ENCODE measurements around the gene TSFM.

Gene TSFM

GRCh38 chr12:57740656-57741412 is 41.8 kb upstream of the TSFM start:
- ATAC-seq (replicated peaks; ENCODE audit: extremely low read depth, poor library complexity, severe bottlenecking), result peak; percentile 70
- H3K4me3 Mint-ChIP-seq, result peak overlapping the region; percentile 83
- H3K4me1 Mint-ChIP-seq, result peaks cover 60% of the 10 kb centered on the region
- peaks cover 33% of the 10 kb centered on the region for H3K36me3 Mint-ChIP-seq (ENCODE audit: insufficient read depth)
- H3K27me3 Mint-ChIP-seq, result no peaks in the 10 kb centered on the region
- no peaks in the 10 kb centered on the region for H3K9me3 Mint-ChIP-seq
- DNase-seq (ENCODE audit: low spot score in 2 of 2), result peak; percentile 60 to 81
- H3K27ac Mint-ChIP-seq (ENCODE audit: low read depth), result peak overlapping the region; percentile 88

GRCh38 chr12:57741413-57741789 is 41.2 kb upstream of the TSFM start:
- DNase-seq (ENCODE audit: low spot score in 2 of 2), result no peak
- ATAC-seq (replicated peaks; ENCODE audit: extremely low read depth, poor library complexity, severe bottlenecking), result no peak
- H3K4me1 Mint-ChIP-seq, result peaks cover 63% of the 10 kb centered on the region
- peaks cover 32% of the 10 kb centered on the region for H3K36me3 Mint-ChIP-seq (ENCODE audit: insufficient read depth)
- peak overlapping the region; percentile 88 for H3K27ac Mint-ChIP-seq (ENCODE audit: low read depth)
- peak overlapping the region; percentile 83 for H3K4me3 Mint-ChIP-seq
- no peaks in the 10 kb centered on the region for H3K27me3 Mint-ChIP-seq
- H3K9me3 Mint-ChIP-seq, result no peaks in the 10 kb centered on the region

GRCh38 chr12:57741844-57742738 is 40.5 kb upstream of the TSFM start:
- Mint-ChIP-seq H3K27me3 (no peaks in the 10 kb centered on the region), H3K9me3 (no peaks in the 10 kb centered on the region), H3K36me3 (ENCODE audit: insufficient read depth) (peaks cover 35% of the 10 kb centered on the region), H3K4me3 (peak overlapping the region; percentile 83), H3K27ac (ENCODE audit: low read depth) (peak overlapping the region; percentile 88), H3K4me1 (peaks cover 59% of the 10 kb centered on the region)
- peak; percentile 54 to 64 for DNase-seq (ENCODE audit: low spot score in 2 of 2)
- ATAC-seq (replicated peaks; ENCODE audit: extremely low read depth, poor library complexity, severe bottlenecking), result peak; percentile 52

GRCh38 chr12:57743769-57744168 is 38.8 kb upstream of the TSFM start:
- Mint-ChIP-seq H3K36me3 (ENCODE audit: insufficient read depth) (peaks cover 46% of the 10 kb centered on the region), H3K27me3 (no peaks in the 10 kb centered on the region), H3K9me3 (no peaks in the 10 kb centered on the region), H3K27ac (ENCODE audit: low read depth) (peak overlapping the region; percentile 91), H3K4me1 (peaks cover 58% of the 10 kb centered on the region), H3K4me3 (peak overlapping the region; percentile 86)
- DNase-seq (ENCODE audit: low spot score in 2 of 2) (no peak), ATAC-seq (replicated peaks; ENCODE audit: extremely low read depth, poor library complexity, severe bottlenecking) (no peak)

GRCh38 chr12:57744194-57744776 is 38.3 kb upstream of the TSFM start:
- peak overlapping the region; percentile 91 for H3K27ac Mint-ChIP-seq (ENCODE audit: low read depth)
- peaks cover 44% of the 10 kb centered on the region for H3K36me3 Mint-ChIP-seq (ENCODE audit: insufficient read depth)
- H3K4me1 Mint-ChIP-seq, result peaks cover 55% of the 10 kb centered on the region
- peak; percentile 56 to 68 for DNase-seq (ENCODE audit: low spot score in 2 of 2)
- H3K27me3 Mint-ChIP-seq, result no peaks in the 10 kb centered on the region
- H3K4me3 Mint-ChIP-seq, result peak overlapping the region; percentile 86
- ATAC-seq (replicated peaks; ENCODE audit: extremely low read depth, poor library complexity, severe bottlenecking), result peak; percentile 22
- no peaks in the 10 kb centered on the region for H3K9me3 Mint-ChIP-seq

- Mint-ChIP-seq H3K9me3 (no peaks in the 10 kb centered on the region), H3K36me3 (ENCODE audit: insufficient read depth) (peaks cover 41% of the 10 kb centered on the region), H3K27ac (ENCODE audit: low read depth) (peak within 1 kb of the TSS; percentile 91), H3K27me3 (no peaks in the 10 kb centered on the region), H3K4me1 (peaks cover 51% of the 10 kb centered on the region), H3K4me3 (peak within 1 kb of the TSS; percentile 86)
- DNase-seq (ENCODE audit: low spot score in 2 of 2), result peak; percentile 82 to 91
- peak; percentile 81 for ATAC-seq (replicated peaks; ENCODE audit: extremely low read depth, poor library complexity, severe bottlenecking)
These were observed 37.7 kb upstream of the TSFM start, which contains the start of gene TSPAN31 for GRCh38 chr12:57744777-57745484. Gene TSPAN31, plus strand, starts transcription at chr12:57745039. Its CDS starts 116 bp downstream, at chr12:57745155.

GRCh38 chr12:57745485-57745881 is 37.1 kb upstream of the TSFM start:
- H3K4me1 Mint-ChIP-seq, result peaks cover 49% of the 10 kb centered on the region
- H3K27me3 Mint-ChIP-seq, result no peaks in the 10 kb centered on the region
- DNase-seq (ENCODE audit: low spot score in 2 of 2), result no peak
- ATAC-seq (replicated peaks; ENCODE audit: extremely low read depth, poor library complexity, severe bottlenecking), result no peak
- H3K27ac Mint-ChIP-seq (ENCODE audit: low read depth), result peak overlapping the region; percentile 91
- peaks cover 41% of the 10 kb centered on the region for H3K36me3 Mint-ChIP-seq (ENCODE audit: insufficient read depth)
- H3K4me3 Mint-ChIP-seq, result peak overlapping the region; percentile 86
- no peaks in the 10 kb centered on the region for H3K9me3 Mint-ChIP-seq

GRCh38 chr12:57746025-57746424 is 36.6 kb upstream of the TSFM start:
- H3K27me3 Mint-ChIP-seq, result no peaks in the 10 kb centered on the region
- peak overlapping the region; percentile 91 for H3K27ac Mint-ChIP-seq (ENCODE audit: low read depth)
- H3K9me3 Mint-ChIP-seq, result no peaks in the 10 kb centered on the region
- H3K4me3 Mint-ChIP-seq, result peak overlapping the region; percentile 86
- peaks cover 45% of the 10 kb centered on the region for H3K4me1 Mint-ChIP-seq
- ATAC-seq (replicated peaks; ENCODE audit: extremely low read depth, poor library complexity, severe bottlenecking) (no peak), DNase-seq (ENCODE audit: low spot score in 2 of 2) (no peak)
- peaks cover 40% of the 10 kb centered on the region for H3K36me3 Mint-ChIP-seq (ENCODE audit: insufficient read depth)

- DNase-seq (ENCODE audit: low spot score in 2 of 2), result no peak
- H3K4me3 Mint-ChIP-seq, result no peak overlapping the region
- no peaks in the 10 kb centered on the region for H3K9me3 Mint-ChIP-seq
- no peak overlapping the region for H3K27ac Mint-ChIP-seq (ENCODE audit: low read depth)
- H3K4me1 Mint-ChIP-seq, result peaks cover 54% of the 10 kb centered on the region
- no peak for ATAC-seq (replicated peaks; ENCODE audit: extremely low read depth, poor library complexity, severe bottlenecking)
- no peaks in the 10 kb centered on the region for H3K27me3 Mint-ChIP-seq
- H3K36me3 Mint-ChIP-seq (ENCODE audit: insufficient read depth), result peaks cover 41% of the 10 kb centered on the region
These were observed 33.5 kb upstream of the TSFM start for GRCh38 chr12:57749061-57749460.

GRCh38 chr12:57750561-57751431 is 31.8 kb upstream of the TSFM start:
- ATAC-seq (replicated peaks; ENCODE audit: extremely low read depth, poor library complexity, severe bottlenecking), result no peak
- no peak overlapping the region for H3K27ac Mint-ChIP-seq (ENCODE audit: low read depth)
- H3K27me3 Mint-ChIP-seq, result no peaks in the 10 kb centered on the region
- H3K4me3 Mint-ChIP-seq, result peak overlapping the region; percentile 84
- peaks cover 45% of the 10 kb centered on the region for H3K4me1 Mint-ChIP-seq
- H3K36me3 Mint-ChIP-seq (ENCODE audit: insufficient read depth), result peaks cover 31% of the 10 kb centered on the region
- no peak for DNase-seq (ENCODE audit: low spot score in 2 of 2)
- no peaks in the 10 kb centered on the region for H3K9me3 Mint-ChIP-seq

GRCh38 chr12:57751432-57751787 is 31.2 kb upstream of the TSFM start:
- Mint-ChIP-seq H3K36me3 (ENCODE audit: insufficient read depth) (peaks cover 36% of the 10 kb centered on the region), H3K9me3 (no peaks in the 10 kb centered on the region), H3K27ac (ENCODE audit: low read depth) (peak overlapping the region; percentile 80), H3K4me3 (peak overlapping the region; percentile 84), H3K4me1 (peaks cover 45% of the 10 kb centered on the region), H3K27me3 (no peaks in the 10 kb centered on the region)
- ATAC-seq (replicated peaks; ENCODE audit: extremely low read depth, poor library complexity, severe bottlenecking), result no peak
- no peak for DNase-seq (ENCODE audit: low spot score in 2 of 2)
